Osteoblast (primary cell): ENCODE data around the gene KCNQ1. TPM values are rescaled to one million over a fixed set of nuclear protein-coding genes. Genes with fewer than 3 reads are reported as not detected.
A peak's percentile ranks its signal among the peaks of the same experiment; 100 is the strongest.

ENCODE experiments used
- DNase-seq: peaks from one replicate; pipeline ENCODE4 v3.0.0; 2011; ENCODE audit warnings: low spot score, mixed read lengths; ENCODE audit not compliant: insufficient read length; ENCODE audit errors: missing footprints
- H2AFZ ChIP-seq: 2 replicates; pipeline ENCODE4 v1.6.0; 2011; ENCODE audit warnings: mild to moderate bottlenecking, low read length
- H3K27ac ChIP-seq: 2 replicates; pipeline ENCODE4 v1.5.1; 2011; ENCODE audit warnings: mild to moderate bottlenecking, low read depth, low read length, moderate library complexity
- H3K27me3 ChIP-seq: 2 replicates; pipeline ENCODE4 v1.6.0; 2012; ENCODE audit warnings: mild to moderate bottlenecking, control low read depth, inconsistent platforms, low read length, moderate library complexity; ENCODE audit not compliant: insufficient read depth
- H3K36me3 ChIP-seq: 2 replicates; pipeline ENCODE4 v1.5.1; 2011; ENCODE audit warnings: mild to moderate bottlenecking, low read length, control low read depth, moderate library complexity; ENCODE audit not compliant: insufficient read depth
- H3K4me1 ChIP-seq: 2 replicates; pipeline ENCODE4 v1.5.1; 2011; ENCODE audit warnings: mild to moderate bottlenecking, low read length, control low read depth, moderate library complexity; ENCODE audit not compliant: insufficient read depth
- H3K4me2 ChIP-seq: 2 replicates; pipeline ENCODE4 v1.6.0; 2011; ENCODE audit warnings: mild to moderate bottlenecking, low read length; ENCODE audit not compliant: insufficient read depth
- H3K4me3 ChIP-seq: fragments of 200-600 bp; sonication (generic); 3 replicates; pipeline ENCODE4 v1.5.1; 2012; ENCODE audit warnings: mild to moderate bottlenecking, low read length, inconsistent platforms; ENCODE audit not compliant: insufficient read depth
- H3K79me2 ChIP-seq: 2 replicates; pipeline ENCODE4 v1.6.0; 2012; ENCODE audit warnings: mild to moderate bottlenecking, low read length, control low read depth, inconsistent platforms; ENCODE audit not compliant: insufficient read depth
- H3K9me3 ChIP-seq: 2 replicates; pipeline ENCODE4 v1.5.1; 2011; ENCODE audit warnings: low read depth, low read length, control low read depth
- H4K20me1 ChIP-seq: 2 replicates; pipeline ENCODE4 v1.6.0; 2012; ENCODE audit warnings: mild to moderate bottlenecking, low read length, control low read depth; ENCODE audit not compliant: insufficient read depth
- CTCF ChIP-seq: IDR thresholded peaks from 2 replicates; pipeline ENCODE4 v1.5.1; 2011; ENCODE audit warnings: mild to moderate bottlenecking, low read depth, low read length, moderate library complexity; ENCODE audit errors: extremely low read depth
- total RNA-seq: library from RNA; depleted of rRNA; stranded (reverse); fragments of >200 nt; gene quantifications from 2 replicates; pipeline ENCODE4 v1.2.3, GENCODE V29; 2012

KCNQ1 gene
- total RNA-seq, 1 donor, result not detected

- H3K4me1 ChIP-seq, result no peaks in the 10 kb centered on the region
- no peak overlapping the region for H2AFZ ChIP-seq
- no peak for TF ChIP-seq CTCF
- H3K27me3 ChIP-seq, result peaks cover 17% of the 10 kb centered on the region
- no peaks in the 10 kb centered on the region for H3K36me3 ChIP-seq
- DNase-seq, result no peak
- H4K20me1 ChIP-seq, result no peaks in the 10 kb centered on the region
- no peaks in the 10 kb centered on the region for H3K79me2 ChIP-seq
- no peaks in the 10 kb centered on the region for H3K9me3 ChIP-seq
- H3K4me2 ChIP-seq, result no peak overlapping the region
- H3K27ac ChIP-seq, result no peak overlapping the region
- no peak overlapping the region for H3K4me3 ChIP-seq
Observed at GRCh38 chr11:2836315-2837095, 391.7 kb downstream of the KCNQ1 start.

- H3K4me1 ChIP-seq, result no peaks in the 10 kb centered on the region
- DNase-seq, result peak; percentile 96
- H3K9me3 ChIP-seq, result no peaks in the 10 kb centered on the region
- no peak overlapping the region for H2AFZ ChIP-seq
- H4K20me1 ChIP-seq, result no peaks in the 10 kb centered on the region
- H3K79me2 ChIP-seq, result no peaks in the 10 kb centered on the region
- H3K27ac ChIP-seq, result no peak overlapping the region
- no peaks in the 10 kb centered on the region for H3K36me3 ChIP-seq
- H3K4me3 ChIP-seq, result no peak overlapping the region
- peaks cover 17% of the 10 kb centered on the region for H3K27me3 ChIP-seq
- H3K4me2 ChIP-seq, result no peak overlapping the region
- TF ChIP-seq CTCF, result peak; percentile 13
Observed at GRCh38 chr11:2837096-2837601, 392.3 kb downstream of the KCNQ1 start.

- H3K36me3 ChIP-seq, result no peaks in the 10 kb centered on the region
- H3K4me2 ChIP-seq, result no peak overlapping the region
- no peak overlapping the region for H2AFZ ChIP-seq
- H3K4me3 ChIP-seq, result no peak overlapping the region
- peaks cover 17% of the 10 kb centered on the region for H3K27me3 ChIP-seq
- DNase-seq, result no peak
- H4K20me1 ChIP-seq, result no peaks in the 10 kb centered on the region
- no peaks in the 10 kb centered on the region for H3K79me2 ChIP-seq
- H3K9me3 ChIP-seq, result no peaks in the 10 kb centered on the region
- TF ChIP-seq CTCF, result no peak
- no peaks in the 10 kb centered on the region for H3K4me1 ChIP-seq
- no peak overlapping the region for H3K27ac ChIP-seq
Observed at GRCh38 chr11:2837651-2838050, 392.8 kb downstream of the KCNQ1 start.

- H3K36me3 ChIP-seq, result no peaks in the 10 kb centered on the region
- no peaks in the 10 kb centered on the region for H3K9me3 ChIP-seq
- H3K79me2 ChIP-seq, result no peaks in the 10 kb centered on the region
- no peak overlapping the region for H3K4me3 ChIP-seq
- TF ChIP-seq CTCF, result no peak
- no peaks in the 10 kb centered on the region for H3K4me1 ChIP-seq
- DNase-seq, result no peak
- no peak overlapping the region for H2AFZ ChIP-seq
- no peak overlapping the region for H3K27ac ChIP-seq
- H3K4me2 ChIP-seq, result no peak overlapping the region
- H3K27me3 ChIP-seq, result peaks cover 17% of the 10 kb centered on the region
- H4K20me1 ChIP-seq, result no peaks in the 10 kb centered on the region
Observed at GRCh38 chr11:2838091-2838490, 393.3 kb downstream of the KCNQ1 start.
